PC-9 (cell line): ENCODE measurements around the gene MGAT5. TPM values are rescaled to one million over a fixed set of nuclear protein-coding genes. Genes with fewer than 3 reads are reported as not detected.

Experiments
- BruUV-seq: library from RNA; stranded (reverse); fragments of 400-500 nt; replicated peaks from 2 replicates; lab custom pipeline; 2021; lab: Mats Ljungman, UMichigan
- CTCF ChIA-PET: fragments of 300-600 bp; sonication (Branson Sonifier 250); formaldehyde crosslinking; loops from one replicate; lab custom pipeline; 2022; ENCODE audit warnings: antibody characterized with exemption; lab: Charles Lee
- POLR2A ChIA-PET: fragments of 300-600 bp; sonication (Branson Sonifier 250); formaldehyde crosslinking; loops from one replicate; lab custom pipeline; 2022; ENCODE audit warnings: antibody characterized with exemption; ENCODE audit not compliant: unreplicated experiment; lab: Charles Lee
- DNase-seq, 2 experiments: peaks; one replicate each; pipeline versions ENCODE4 v3.0.0 to v3.0.0-alpha.2; 2015 to 2022; ENCODE audit warnings: mixed read lengths in 1 of 2
- H2AFZ ChIP-seq: fragments of 200-600 bp; sonication (generic); 2 replicates; pipeline ENCODE4 v1.8.1; 2017; ENCODE audit warnings: antibody characterized with exemption
- H3F3A ChIP-seq: fragments of 200-600 bp; sonication (generic); 2 replicates; pipeline ENCODE4 v1.8.1; 2017; ENCODE audit warnings: antibody characterized with exemption, mild to moderate bottlenecking, low read depth; ENCODE audit not compliant: insufficient read depth
- H3K27ac ChIP-seq: fragments of 200-600 bp; sonication (generic); 2 replicates; pipeline ENCODE4 v1.6.1; 2016; ENCODE audit warnings: mixed run types
- H3K27me3 ChIP-seq: fragments of 200-600 bp; sonication (generic); 2 replicates; pipeline ENCODE4 v1.6.1; 2016; ENCODE audit warnings: low read depth, mixed run types; ENCODE audit not compliant: insufficient read depth
- H3K36me3 ChIP-seq: fragments of 200-600 bp; sonication (generic); 2 replicates; pipeline ENCODE4 v1.6.1; 2016; ENCODE audit warnings: low read depth, mixed run types
- H3K4me1 ChIP-seq: fragments of 200-600 bp; sonication (generic); replicated peaks from 2 replicates; pipeline ENCODE4 v1.6.1; 2016; ENCODE audit warnings: mixed run types; ENCODE audit not compliant: insufficient read depth
- H3K4me2 ChIP-seq: fragments of 200-600 bp; sonication (generic); 2 replicates; pipeline ENCODE4 v1.6.1; 2017; ENCODE audit warnings: mixed run types
- H3K4me3 ChIP-seq: fragments of 200-600 bp; sonication (generic); 2 replicates; pipeline ENCODE4 v1.6.1; 2016; ENCODE audit warnings: mixed run types
- H3K79me2 ChIP-seq: fragments of 200-600 bp; sonication (generic); 2 replicates; pipeline ENCODE4 v1.6.1; 2017; ENCODE audit warnings: low read depth, mixed run types
- H3K9me2 ChIP-seq: fragments of 200-600 bp; sonication (generic); 2 replicates; pipeline ENCODE4 v1.8.1; 2017; ENCODE audit warnings: mild to moderate bottlenecking; ENCODE audit not compliant: insufficient read depth
- H3K9me3 ChIP-seq: fragments of 200-600 bp; sonication (generic); 2 replicates; pipeline ENCODE4 v1.8.1; 2016; ENCODE audit warnings: low read depth; ENCODE audit not compliant: insufficient read depth
- H4K20me1 ChIP-seq: fragments of 200-600 bp; sonication (generic); 2 replicates; pipeline ENCODE4 v1.8.1; 2017; ENCODE audit not compliant: insufficient read depth
- CTCF ChIP-seq: fragments of 200-600 bp; sonication (generic); conservative IDR thresholded peaks from 2 replicates; pipeline ENCODE4 v1.6.1; 2017; ENCODE audit warnings: mixed run types, antibody characterized with exemption, mild to moderate bottlenecking, moderate library complexity
- EZH2 ChIP-seq: fragments of 200-600 bp; sonication (generic); IDR thresholded peaks from 2 replicates; pipeline ENCODE4 v1.8.0; 2017; ENCODE audit warnings: antibody characterized with exemption, low read depth
- intact Hi-C: fragments of 100-400 bp; cut with micrococcal nuclease; formaldehyde crosslinking; loops from one replicate; pipeline ENCODE4 v1.10.0; 2022; ENCODE audit not compliant: unreplicated experiment
- total RNA-seq: library from RNA; stranded (reverse); gene quantifications from 2 replicates; pipeline ENCODE4 v1.2.3, GENCODE V29; 2021

Gene MGAT5
- total RNA-seq, 1 experiment from 2014 or later = 33.5 TPM

- DNase-seq = no peak
- no peak overlapping the region for H3K4me2 ChIP-seq
- TF ChIP-seq CTCF (no peak), EZH2 (no peak)
- BruUV-seq = no TSS peak
- no peaks in the 10 kb centered on the region for H3K9me2 ChIP-seq
- CTCF ChIA-PET = no interaction called here
- no peaks in the 10 kb centered on the region for H3K36me3 ChIP-seq
- H4K20me1 ChIP-seq = no peaks in the 10 kb centered on the region
- H3K79me2 ChIP-seq = no peaks in the 10 kb centered on the region
- no peaks in the 10 kb centered on the region for H3K4me1 ChIP-seq
- no peak overlapping the region for H3K4me3 ChIP-seq
- H3K9me3 ChIP-seq = no peaks in the 10 kb centered on the region
- no peaks in the 10 kb centered on the region for H3K27me3 ChIP-seq
- no peak overlapping the region for H2AFZ ChIP-seq
- POLR2A ChIA-PET = no interaction called here
- no peak overlapping the region for H3K27ac ChIP-seq
- no peaks in the 10 kb centered on the region for H3F3A ChIP-seq
- intact Hi-C loops = no loop called here
Observed at GRCh38 chr2:134351899-134352298, 98.0 kb downstream of the MGAT5 start.

- Histone ChIP-seq H3K27me3 (no peaks in the 10 kb centered on the region), H2AFZ (no peak overlapping the region), H3K9me2 (no peaks in the 10 kb centered on the region), H3K27ac (no peak overlapping the region), H3K9me3 (no peaks in the 10 kb centered on the region), H3K4me3 (no peak overlapping the region), H3K79me2 (no peaks in the 10 kb centered on the region), H3K4me2 (no peak overlapping the region), H4K20me1 (no peaks in the 10 kb centered on the region), H3F3A (no peaks in the 10 kb centered on the region), H3K4me1 (no peaks in the 10 kb centered on the region), H3K36me3 (no peaks in the 10 kb centered on the region)
- intact Hi-C loops = no loop called here
- CTCF ChIA-PET = interaction anchor here (0.6 kb wide), 1 partner anchor 67 kb away, joined by 3 read pairs; no protein-coding TSS in a partner anchor
- POLR2A ChIA-PET = no interaction called here
- BruUV-seq = no TSS peak
- TF ChIP-seq EZH2 (no peak), CTCF (no peak)
- no peak for DNase-seq
Observed at GRCh38 chr2:134352844-134353243, 99.0 kb downstream of the MGAT5 start.

DNA sequence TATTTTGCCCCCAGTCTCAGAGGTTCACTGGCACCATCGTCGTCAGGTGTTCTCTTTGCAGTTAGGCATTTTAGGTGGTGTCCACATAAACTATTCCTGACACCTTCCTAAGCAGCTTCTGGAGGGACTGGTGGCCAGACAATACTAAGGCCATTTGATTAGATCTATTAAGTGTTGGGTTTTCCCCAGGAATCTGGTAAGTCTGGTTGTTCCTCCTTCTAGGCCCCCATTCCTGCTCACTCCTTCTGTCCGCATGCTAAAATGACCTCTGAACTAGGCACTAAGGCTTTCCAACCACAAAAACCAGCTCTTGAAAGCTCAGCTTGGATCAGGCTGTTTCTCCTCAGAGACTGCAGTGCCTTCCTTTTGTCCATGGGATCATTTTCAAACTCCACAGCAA lies 100.7 kb downstream of the MGAT5 start:
- H3K36me3 ChIP-seq = no peaks in the 10 kb centered on the region
- H3K4me2 ChIP-seq = no peak overlapping the region
- intact Hi-C loops = no loop called here
- BruUV-seq = no TSS peak
- no peaks in the 10 kb centered on the region for H4K20me1 ChIP-seq
- no peak for DNase-seq
- no peaks in the 10 kb centered on the region for H3K79me2 ChIP-seq
- H3K27me3 ChIP-seq = no peaks in the 10 kb centered on the region
- POLR2A ChIA-PET = no interaction called here
- no peaks in the 10 kb centered on the region for H3K4me1 ChIP-seq
- H3F3A ChIP-seq = 0 out of 2 replicates have a peak, but pooled peaks cover 6% of the 10 kb centered on the region
- no peak for TF ChIP-seq EZH2
- no peak for TF ChIP-seq CTCF
- no peaks in the 10 kb centered on the region for H3K9me3 ChIP-seq
- CTCF ChIA-PET = no interaction called here
- H3K9me2 ChIP-seq = no peaks in the 10 kb centered on the region
- H3K27ac ChIP-seq = no peak overlapping the region
- H2AFZ ChIP-seq = no peak overlapping the region
- no peak overlapping the region for H3K4me3 ChIP-seq
